ENCODE data around the gene GSTO2. TPM values are rescaled to one million over a fixed set of nuclear protein-coding genes. Genes with fewer than 3 reads are reported as not detected.
A peak's percentile ranks its signal among the peaks of the same experiment; 100 is the strongest.

Gene GSTO2
- total and polyA plus RNA-seq, 2 donors (not counting 1 experiment from before 2014, with no cell fraction given): 2.9 to 3.1 TPM

DNA sequence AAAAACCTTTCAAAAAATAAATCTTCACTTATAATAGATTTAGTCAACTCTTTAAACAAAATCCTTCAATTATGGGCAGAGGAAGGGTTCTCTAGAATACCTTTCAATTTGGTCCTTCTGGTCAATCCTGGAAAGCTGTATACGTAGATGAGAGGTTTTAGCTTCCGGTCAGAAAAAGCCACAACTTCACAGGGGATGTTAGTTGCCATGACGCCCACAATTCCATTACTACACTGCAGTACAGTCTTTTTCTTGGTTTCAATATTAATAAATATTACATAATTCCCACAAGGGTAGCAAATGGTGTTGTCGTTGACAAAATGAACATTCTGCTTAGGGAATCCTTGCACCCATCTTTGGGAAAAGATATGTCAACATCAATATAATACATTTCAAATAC lies 38.5 kb upstream of the GSTO2 start:
- H3K79me2 ChIP-seq (ENCODE audit: control insufficient read depth, insufficient read depth, low read length): no peaks in the 10 kb centered on the region
- no peaks in the 10 kb centered on the region for H3K9me3 ChIP-seq (ENCODE audit: control insufficient read depth, insufficient read depth, low read depth, low read length)
- no peaks in the 10 kb centered on the region for H4K20me1 ChIP-seq (ENCODE audit: control insufficient read depth, extremely low read depth, insufficient read depth, low read length)
- H3K27ac ChIP-seq (ENCODE audit: insufficient read depth, low read length): no peak overlapping the region
- DNase-seq (ENCODE audit: low read depth in 2 of 2): peak in 1 of 2 donors; percentile 3
- no peak for TF ChIP-seq EZH2 (IDR thresholded peaks at IDR 0.05; ENCODE audit: low read length, missing control alignments)
- TF ChIP-seq, protein P1, sequence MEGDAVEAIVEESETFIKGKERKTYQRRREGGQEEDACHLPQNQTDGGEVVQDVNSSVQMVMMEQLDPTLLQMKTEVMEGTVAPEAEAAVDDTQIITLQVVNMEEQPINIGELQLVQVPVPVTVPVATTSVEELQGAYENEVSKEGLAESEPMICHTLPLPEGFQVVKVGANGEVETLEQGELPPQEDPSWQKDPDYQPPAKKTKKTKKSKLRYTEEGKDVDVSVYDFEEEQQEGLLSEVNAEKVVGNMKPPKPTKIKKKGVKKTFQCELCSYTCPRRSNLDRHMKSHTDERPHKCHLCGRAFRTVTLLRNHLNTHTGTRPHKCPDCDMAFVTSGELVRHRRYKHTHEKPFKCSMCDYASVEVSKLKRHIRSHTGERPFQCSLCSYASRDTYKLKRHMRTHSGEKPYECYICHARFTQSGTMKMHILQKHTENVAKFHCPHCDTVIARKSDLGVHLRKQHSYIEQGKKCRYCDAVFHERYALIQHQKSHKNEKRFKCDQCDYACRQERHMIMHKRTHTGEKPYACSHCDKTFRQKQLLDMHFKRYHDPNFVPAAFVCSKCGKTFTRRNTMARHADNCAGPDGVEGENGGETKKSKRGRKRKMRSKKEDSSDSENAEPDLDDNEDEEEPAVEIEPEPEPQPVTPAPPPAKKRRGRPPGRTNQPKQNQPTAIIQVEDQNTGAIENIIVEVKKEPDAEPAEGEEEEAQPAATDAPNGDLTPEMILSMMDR (conservative IDR thresholded peaks at IDR 0.05 in 1 of 2, IDR thresholded peaks at IDR 0.05 in 1 of 2; ENCODE audit: low read depth in 1 of 2, low read length in 2 of 2): no peak
- no peak overlapping the region for H3K4me2 ChIP-seq (ENCODE audit: extremely low read depth, insufficient read depth, low read length)
- H3K4me3 ChIP-seq (replicated peaks in 1 of 4; ENCODE audit: control extremely low read depth in 1 of 4, insufficient read depth in 1 of 4, low read depth in 3 of 4, low read length in 4 of 4): no peak overlapping the region
- H3K27me3 ChIP-seq (ENCODE audit: control insufficient read depth, insufficient read depth, low read length): no peaks in the 10 kb centered on the region
- no peak overlapping the region for H2AFZ ChIP-seq (ENCODE audit: low read length)
- no peak overlapping the region for H3K9ac ChIP-seq (ENCODE audit: insufficient read depth, low read length)
- H3K4me1 ChIP-seq (ENCODE audit: control insufficient read depth, extremely low read depth, insufficient read depth, low read length): no peaks in the 10 kb centered on the region
- no peaks in the 10 kb centered on the region for H3K36me3 ChIP-seq (ENCODE audit: control insufficient read depth, insufficient read depth, low read length)

DNA sequence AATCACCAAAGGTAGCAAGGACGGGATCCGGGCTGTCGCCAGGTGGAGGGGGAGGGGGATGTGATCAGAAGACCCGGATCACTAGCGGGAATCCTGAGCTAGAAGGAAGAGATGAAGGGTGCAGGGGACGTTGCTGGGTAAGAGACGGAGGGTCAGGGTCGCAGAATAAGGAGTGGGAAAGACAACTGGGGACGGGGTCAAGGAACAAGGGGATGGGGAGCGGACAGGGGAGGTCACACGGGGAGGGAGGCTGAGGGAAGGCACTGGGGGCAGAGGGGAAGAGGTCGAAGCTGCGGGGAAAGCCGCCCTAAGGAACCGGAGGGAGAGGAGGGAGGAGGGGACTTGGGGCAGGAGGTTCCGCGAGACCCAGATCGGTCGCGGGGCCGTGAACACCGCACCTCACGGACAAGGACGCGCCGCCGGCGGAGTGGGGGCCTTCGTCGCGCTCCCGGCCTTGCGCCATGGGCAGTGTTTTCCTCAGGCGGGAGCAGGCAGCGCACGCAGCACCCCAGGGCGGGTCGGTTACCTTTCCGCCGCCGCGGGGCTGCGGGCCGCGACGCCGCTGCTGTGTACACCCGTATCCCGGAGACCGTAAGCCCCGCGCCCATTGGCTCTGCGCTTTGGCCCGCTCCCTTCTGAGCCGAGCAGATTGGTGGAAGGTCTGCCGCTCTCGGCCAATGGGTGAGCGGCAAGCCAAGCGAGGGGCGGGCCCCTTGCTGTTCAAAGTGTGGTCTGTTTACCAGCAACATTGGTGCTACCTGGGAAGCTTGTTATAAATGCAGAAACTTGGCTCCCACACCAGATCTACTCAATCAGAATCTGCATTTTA lies 37.0 kb upstream of the GSTO2 start, which contains the start of gene CFAP43:
Gene CFAP43 (minus strand): TSS at position 581 of the 829 bp plus-strand sequence. CDS start 118 bp downstream, at position 463.
- TF ChIP-seq, protein P1 (conservative IDR thresholded peaks at IDR 0.05 in 1 of 2, IDR thresholded peaks at IDR 0.05 in 1 of 2; ENCODE audit: low read depth in 1 of 2, low read length in 2 of 2): no peak
- TF ChIP-seq EZH2 (IDR thresholded peaks at IDR 0.05; ENCODE audit: low read length, missing control alignments): no peak
- Histone ChIP-seq H3K27me3 (ENCODE audit: control insufficient read depth, insufficient read depth, low read length) (no peaks in the 10 kb centered on the region), H2AFZ (ENCODE audit: low read length) (peak within 1 kb of the TSS; percentile 98), H3K4me2 (ENCODE audit: extremely low read depth, insufficient read depth, low read length) (peak within 1 kb of the TSS; percentile 98), H3K9me3 (ENCODE audit: control insufficient read depth, insufficient read depth, low read depth, low read length) (no peaks in the 10 kb centered on the region), H3K9ac (ENCODE audit: insufficient read depth, low read length) (peak within 1 kb of the TSS; percentile 94), H3K27ac (ENCODE audit: insufficient read depth, low read length) (peak within 1 kb of the TSS; percentile 83), H3K4me3 (replicated peaks in 1 of 4; ENCODE audit: control extremely low read depth in 1 of 4, insufficient read depth in 1 of 4, low read depth in 3 of 4, low read length in 4 of 4) (peak within 1 kb of the TSS; percentile 78 to 87 (median 81)), H3K36me3 (ENCODE audit: control insufficient read depth, insufficient read depth, low read length) (no peaks in the 10 kb centered on the region), H4K20me1 (ENCODE audit: control insufficient read depth, extremely low read depth, insufficient read depth, low read length) (no peaks in the 10 kb centered on the region), H3K79me2 (ENCODE audit: control insufficient read depth, insufficient read depth, low read length) (no peaks in the 10 kb centered on the region), H3K4me1 (ENCODE audit: control insufficient read depth, extremely low read depth, insufficient read depth, low read length) (no peaks in the 10 kb centered on the region)
- DNase-seq (ENCODE audit: low read depth in 2 of 2): peak; percentile 93 to 94

DNA sequence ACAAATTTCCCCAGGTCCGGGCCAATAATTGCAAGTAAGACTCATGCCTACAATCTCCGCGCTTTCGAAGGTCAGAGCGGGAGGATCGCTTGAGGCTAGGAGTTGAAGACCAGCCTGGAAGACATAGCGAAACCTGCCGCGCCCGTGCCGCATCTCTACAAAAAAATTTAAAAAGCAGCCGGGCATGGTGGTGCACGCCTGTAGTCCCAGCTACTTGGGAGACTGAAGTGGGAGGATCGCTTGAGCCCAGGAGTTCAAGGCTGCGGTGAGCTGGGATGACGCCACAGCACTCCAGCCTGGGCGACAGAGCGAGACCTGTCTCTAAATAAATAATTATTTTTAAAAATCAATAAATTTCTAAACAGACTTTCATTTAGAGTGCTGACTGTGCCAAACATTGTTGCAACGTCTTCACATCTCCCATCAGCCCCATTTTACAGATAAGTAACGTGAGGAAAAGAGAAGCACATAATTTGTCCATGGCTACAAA lies 36.3 kb upstream of the GSTO2 start:
- no peak for DNase-seq (ENCODE audit: low read depth in 2 of 2)
- Histone ChIP-seq H3K27ac (ENCODE audit: insufficient read depth, low read length) (peak overlapping the region; percentile 83), H3K9ac (ENCODE audit: insufficient read depth, low read length) (peak overlapping the region; percentile 94), H3K36me3 (ENCODE audit: control insufficient read depth, insufficient read depth, low read length) (no peaks in the 10 kb centered on the region), H4K20me1 (ENCODE audit: control insufficient read depth, extremely low read depth, insufficient read depth, low read length) (no peaks in the 10 kb centered on the region), H3K9me3 (ENCODE audit: control insufficient read depth, insufficient read depth, low read depth, low read length) (no peaks in the 10 kb centered on the region), H3K79me2 (ENCODE audit: control insufficient read depth, insufficient read depth, low read length) (no peaks in the 10 kb centered on the region), H3K4me2 (ENCODE audit: extremely low read depth, insufficient read depth, low read length) (peak overlapping the region; percentile 90), H3K27me3 (ENCODE audit: control insufficient read depth, insufficient read depth, low read length) (no peaks in the 10 kb centered on the region), H3K4me3 (replicated peaks in 1 of 4; ENCODE audit: control extremely low read depth in 1 of 4, insufficient read depth in 1 of 4, low read depth in 3 of 4, low read length in 4 of 4) (peak overlapping the region; percentile 78 to 87 (median 81)), H3K4me1 (ENCODE audit: control insufficient read depth, extremely low read depth, insufficient read depth, low read length) (no peaks in the 10 kb centered on the region), H2AFZ (ENCODE audit: low read length) (peak overlapping the region; percentile 88)
- no peak for TF ChIP-seq EZH2 (IDR thresholded peaks at IDR 0.05; ENCODE audit: low read length, missing control alignments)
- TF ChIP-seq, protein P1 (conservative IDR thresholded peaks at IDR 0.05 in 1 of 2, IDR thresholded peaks at IDR 0.05 in 1 of 2; ENCODE audit: low read depth in 1 of 2, low read length in 2 of 2): no peak

All from fibroblast of lung (primary cell).